Heart left ventricle (tissue), 13 donors: Measurements from ENCODE around the gene RAB3C.

Experiments used
- POLR2A ChIP-seq, 2 donors: fragments of 450-650 bp; IDR thresholded peaks; one replicate each; pipeline ENCODE4 v1.6.1; 2017; ENCODE audit warnings: antibody characterized with exemption in 2 of 2, mild to moderate bottlenecking in 2 of 2, moderate library complexity in 2 of 2
- TF ChIP-seq, protein P1 (sequence below), 12 donors: fragments of 200-600 bp; sonication (generic) in 4 of 12; IDR thresholded peaks; one replicate each; pipeline versions ENCODE4 v1.5.0 to v1.8.0; 2018 to 2022; ENCODE audit warnings: antibody characterized with exemption in 12 of 12, mild to moderate bottlenecking in 5 of 12
- donor health status: ischemic (EF 13 %, LVEDD 7.1; RV severe dilation, severe dysfunction).
- donor health status: DM: no; HTN: yes; CAD: no.
- donor health status: DM: no; HTN: no; CAD: no.
- donor health status: ischemic (EF 25% LVEDD 6.9; RV normal size, moderate dysfunction).
- donor health status: ischemic (EF 25% LVEDD 5.7; RV mildly dilated, moderate dysfunction).
- donor health status: ischemic (EF 35%, LVEDD 5.7; RV mildly dilated, moderate dysfunction).
- donor health status: nonischemic (EF 11% LVEDD 7.7; RV severe dilation, severe dysfunction).
- donor health status: DM: yes; HTN: yes; CAD: no.
- donor health status: PGD.
- donor health status: ischemic (EF 29% LVEDD 5.4; RV normal size, mild dysfunction).
- donor health status: nonischemic (EF 23%, LVEDD 6.1; RV moderate dilation, normal function).

- TF ChIP-seq, protein P1, sequence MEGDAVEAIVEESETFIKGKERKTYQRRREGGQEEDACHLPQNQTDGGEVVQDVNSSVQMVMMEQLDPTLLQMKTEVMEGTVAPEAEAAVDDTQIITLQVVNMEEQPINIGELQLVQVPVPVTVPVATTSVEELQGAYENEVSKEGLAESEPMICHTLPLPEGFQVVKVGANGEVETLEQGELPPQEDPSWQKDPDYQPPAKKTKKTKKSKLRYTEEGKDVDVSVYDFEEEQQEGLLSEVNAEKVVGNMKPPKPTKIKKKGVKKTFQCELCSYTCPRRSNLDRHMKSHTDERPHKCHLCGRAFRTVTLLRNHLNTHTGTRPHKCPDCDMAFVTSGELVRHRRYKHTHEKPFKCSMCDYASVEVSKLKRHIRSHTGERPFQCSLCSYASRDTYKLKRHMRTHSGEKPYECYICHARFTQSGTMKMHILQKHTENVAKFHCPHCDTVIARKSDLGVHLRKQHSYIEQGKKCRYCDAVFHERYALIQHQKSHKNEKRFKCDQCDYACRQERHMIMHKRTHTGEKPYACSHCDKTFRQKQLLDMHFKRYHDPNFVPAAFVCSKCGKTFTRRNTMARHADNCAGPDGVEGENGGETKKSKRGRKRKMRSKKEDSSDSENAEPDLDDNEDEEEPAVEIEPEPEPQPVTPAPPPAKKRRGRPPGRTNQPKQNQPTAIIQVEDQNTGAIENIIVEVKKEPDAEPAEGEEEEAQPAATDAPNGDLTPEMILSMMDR (IDR thresholded peaks at IDR 0.05) = no peak
- no peak for TF ChIP-seq POLR2A (IDR thresholded peaks at IDR 0.05)
Measured at GRCh38 chr5:58620336-58620735, 37.5 kb downstream of the RAB3C start.
